ENCODE data around the gene POLG2. TPM values are rescaled to one million over a fixed set of nuclear protein-coding genes. Genes with fewer than 3 reads are reported as not detected.

POLG2 gene
- polyA plus RNA-seq, 1 donor (not counting 4 experiments of a cell fraction or from before 2014, with no cell fraction given), result 14.0 TPM

DNA sequence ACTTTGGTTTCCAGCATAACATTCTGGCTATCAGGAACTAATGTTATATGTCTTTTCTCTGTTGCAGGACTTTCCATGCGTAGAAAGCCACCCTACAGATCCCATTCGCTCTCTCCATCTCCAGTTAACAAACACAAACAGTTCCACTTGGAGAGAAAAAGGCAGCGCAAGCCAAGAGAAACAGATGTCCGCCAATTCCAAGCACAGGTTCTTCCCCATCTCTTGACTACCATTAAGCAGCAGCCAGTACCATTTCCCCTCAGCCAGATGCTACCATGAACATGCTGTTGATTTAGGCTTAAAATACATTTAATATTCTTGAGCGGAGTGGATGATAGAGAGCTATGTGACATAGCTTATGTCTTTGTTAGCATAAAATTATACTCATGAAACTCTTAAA, 32.4 kb upstream of the POLG2 start:
- H3K4me2 ChIP-seq (ENCODE audit: control insufficient read depth, extremely low read depth, insufficient read depth, low read depth, low read length), result no peak overlapping the region
- no peak for DNase-seq (ENCODE audit: low read depth, low spot score)

GRCh38 chr17:64527914-64528313, 31.1 kb upstream of the POLG2 start:
- no peaks in the 10 kb centered on the region for H3K9me3 ChIP-seq (ENCODE audit: control insufficient read depth, low read depth, low read length)
- H3K27me3 ChIP-seq (ENCODE audit: control insufficient read depth, extremely low read depth, insufficient read depth, low read length), result no peaks in the 10 kb centered on the region
- no peak overlapping the region for H3K4me3 ChIP-seq (ENCODE audit: control insufficient read depth in 2 of 3, extremely low read depth in 1 of 3, insufficient read depth in 2 of 3, low read depth in 1 of 3, low read length in 3 of 3)
- H3K9ac ChIP-seq (ENCODE audit: control insufficient read depth, extremely low read depth, insufficient read depth, low read length), result no peak overlapping the region
- H2AFZ ChIP-seq (ENCODE audit: control insufficient read depth, low read length), result no peak overlapping the region
- no peak overlapping the region for H3K27ac ChIP-seq (ENCODE audit: control insufficient read depth, insufficient read depth, low read length)
- TF ChIP-seq EZH2 (IDR thresholded peaks at IDR 0.05; ENCODE audit: low read length), result no peak
- TF ChIP-seq, protein P1, sequence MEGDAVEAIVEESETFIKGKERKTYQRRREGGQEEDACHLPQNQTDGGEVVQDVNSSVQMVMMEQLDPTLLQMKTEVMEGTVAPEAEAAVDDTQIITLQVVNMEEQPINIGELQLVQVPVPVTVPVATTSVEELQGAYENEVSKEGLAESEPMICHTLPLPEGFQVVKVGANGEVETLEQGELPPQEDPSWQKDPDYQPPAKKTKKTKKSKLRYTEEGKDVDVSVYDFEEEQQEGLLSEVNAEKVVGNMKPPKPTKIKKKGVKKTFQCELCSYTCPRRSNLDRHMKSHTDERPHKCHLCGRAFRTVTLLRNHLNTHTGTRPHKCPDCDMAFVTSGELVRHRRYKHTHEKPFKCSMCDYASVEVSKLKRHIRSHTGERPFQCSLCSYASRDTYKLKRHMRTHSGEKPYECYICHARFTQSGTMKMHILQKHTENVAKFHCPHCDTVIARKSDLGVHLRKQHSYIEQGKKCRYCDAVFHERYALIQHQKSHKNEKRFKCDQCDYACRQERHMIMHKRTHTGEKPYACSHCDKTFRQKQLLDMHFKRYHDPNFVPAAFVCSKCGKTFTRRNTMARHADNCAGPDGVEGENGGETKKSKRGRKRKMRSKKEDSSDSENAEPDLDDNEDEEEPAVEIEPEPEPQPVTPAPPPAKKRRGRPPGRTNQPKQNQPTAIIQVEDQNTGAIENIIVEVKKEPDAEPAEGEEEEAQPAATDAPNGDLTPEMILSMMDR (optimal IDR thresholded peaks at IDR 0.05 in 1 of 3, IDR thresholded peaks at IDR 0.05 in 1 of 3, conservative IDR thresholded peaks at IDR 0.05 in 1 of 3; ENCODE audit: extremely low read depth in 1 of 3, insufficient read depth in 2 of 3, low read length in 3 of 3), result no peak
- H3K79me2 ChIP-seq (ENCODE audit: control insufficient read depth, insufficient read depth, low read length), result no peaks in the 10 kb centered on the region
- no peaks in the 10 kb centered on the region for H4K20me1 ChIP-seq (ENCODE audit: control insufficient read depth, extremely low read depth, insufficient read depth, low read length)
- no peak overlapping the region for H3K4me2 ChIP-seq (ENCODE audit: control insufficient read depth, extremely low read depth, insufficient read depth, low read depth, low read length)
- dilution Hi-C loops (cut with MboI; ENCODE audit: extremely low pct_ligation_motif_present, low sequenced_read_pairs), result no loop called here
- FAIRE-seq (no peak), DNase-seq (ENCODE audit: low read depth, low spot score) (no peak)
- no peaks in the 10 kb centered on the region for H3K4me1 ChIP-seq (ENCODE audit: control insufficient read depth, extremely low read depth, insufficient read depth, low read length)
- H3K36me3 ChIP-seq (ENCODE audit: control insufficient read depth in 2 of 2, extremely low read depth in 1 of 2, insufficient read depth in 2 of 2, low read length in 2 of 2), result peaks cover 24 to 41% of the 10 kb centered on the region in 2 experiments
- no peaks in the 10 kb centered on the region for H3K9me1 ChIP-seq (ENCODE audit: control insufficient read depth, extremely low read depth, insufficient read depth, low read length)

More for the DNA sequence above, 32.4 kb upstream of the POLG2 start:
- Histone ChIP-seq H3K79me2 (ENCODE audit: control insufficient read depth, insufficient read depth, low read length) (no peaks in the 10 kb centered on the region), H3K4me1 (ENCODE audit: control insufficient read depth, extremely low read depth, insufficient read depth, low read length) (no peaks in the 10 kb centered on the region), H3K36me3 (ENCODE audit: control insufficient read depth in 2 of 2, extremely low read depth in 1 of 2, insufficient read depth in 2 of 2, low read length in 2 of 2) (peaks cover 21 to 42% of the 10 kb centered on the region in 2 experiments), H3K9ac (ENCODE audit: control insufficient read depth, extremely low read depth, insufficient read depth, low read length) (no peak overlapping the region), H3K27me3 (ENCODE audit: control insufficient read depth, extremely low read depth, insufficient read depth, low read length) (no peaks in the 10 kb centered on the region), H3K9me3 (ENCODE audit: control insufficient read depth, low read depth, low read length) (no peaks in the 10 kb centered on the region), H3K9me1 (ENCODE audit: control insufficient read depth, extremely low read depth, insufficient read depth, low read length) (no peaks in the 10 kb centered on the region), H3K27ac (ENCODE audit: control insufficient read depth, insufficient read depth, low read length) (no peak overlapping the region), H2AFZ (ENCODE audit: control insufficient read depth, low read length) (no peak overlapping the region), H4K20me1 (ENCODE audit: control insufficient read depth, extremely low read depth, insufficient read depth, low read length) (no peaks in the 10 kb centered on the region), H3K4me3 (ENCODE audit: control insufficient read depth in 2 of 3, extremely low read depth in 1 of 3, insufficient read depth in 2 of 3, low read depth in 1 of 3, low read length in 3 of 3) (no peak overlapping the region)
- dilution Hi-C loops (cut with MboI; ENCODE audit: extremely low pct_ligation_motif_present, low sequenced_read_pairs), result no loop called here
- FAIRE-seq, result no peak
- TF ChIP-seq, protein P1 (optimal IDR thresholded peaks at IDR 0.05 in 1 of 3, IDR thresholded peaks at IDR 0.05 in 1 of 3, conservative IDR thresholded peaks at IDR 0.05 in 1 of 3; ENCODE audit: extremely low read depth in 1 of 3, insufficient read depth in 2 of 3, low read length in 3 of 3), result no peak

Data from keratinocyte (primary cell).